MM.1S (cell line): ENCODE results near the gene QSOX1.

Source experiments
- DNase-seq: peaks from one replicate; pipeline ENCODE4 v3.0.0-alpha.2; 2015
- H2AFZ ChIP-seq: fragments of 300-600 bp; sonication (generic); 2 replicates; pipeline ENCODE4 v1.6.0; 2016; ENCODE audit warnings: antibody characterized with exemption, low read length
- H3F3A ChIP-seq: fragments of 300-600 bp; sonication (generic); 2 replicates; pipeline ENCODE4 v1.6.1; 2016; ENCODE audit warnings: mild to moderate bottlenecking, antibody characterized with exemption, low read length, moderate library complexity, mixed read lengths; ENCODE audit not compliant: insufficient read depth
- H3K27ac ChIP-seq: fragments of 300-600 bp; sonication (generic); 2 replicates; pipeline ENCODE4 v1.5.1; 2016; ENCODE audit warnings: mild to moderate bottlenecking, low read length
- H3K27me3 ChIP-seq: fragments of 300-600 bp; sonication (generic); replicated peaks from 2 replicates; pipeline ENCODE4 v1.6.0; 2016; ENCODE audit warnings: low read length; ENCODE audit not compliant: insufficient read depth
- H3K36me3 ChIP-seq: fragments of 300-600 bp; sonication (generic); replicated peaks from 2 replicates; pipeline ENCODE4 v1.6.1; 2016; ENCODE audit warnings: mild to moderate bottlenecking, low read length, mixed read lengths; ENCODE audit not compliant: insufficient read depth
- H3K4me1 ChIP-seq: fragments of 300-600 bp; sonication (generic); 2 replicates; pipeline ENCODE4 v1.6.1; 2016; ENCODE audit warnings: low read length, mixed read lengths
- H3K4me2 ChIP-seq: fragments of 300-600 bp; sonication (generic); 2 replicates; pipeline ENCODE4 v1.6.0; 2016; ENCODE audit warnings: low read depth, low read length
- H3K4me3 ChIP-seq: fragments of 300-600 bp; sonication (generic); 2 replicates; pipeline ENCODE4 v1.5.1; 2016; ENCODE audit warnings: low read length, mixed read lengths
- H3K79me2 ChIP-seq: fragments of 300-600 bp; sonication (generic); 2 replicates; pipeline ENCODE4 v1.6.1; 2016; ENCODE audit warnings: mixed run types, low read length, mixed read lengths
- H3K9ac ChIP-seq: fragments of 300-600 bp; sonication (generic); 2 replicates; pipeline ENCODE4 v1.6.1; 2016; ENCODE audit warnings: low read length, mixed read lengths
- H3K9me2 ChIP-seq: fragments of 300-600 bp; sonication (generic); replicated peaks from 2 replicates; pipeline ENCODE4 v1.6.1; 2016; ENCODE audit warnings: mild to moderate bottlenecking, low read length, mixed read lengths; ENCODE audit not compliant: insufficient read depth
- H3K9me3 ChIP-seq: fragments of 300-600 bp; sonication (generic); replicated peaks from 2 replicates; pipeline ENCODE4 v1.6.1; 2016; ENCODE audit warnings: mild to moderate bottlenecking, low read length, mixed read lengths; ENCODE audit not compliant: insufficient read depth
- H4K20me1 ChIP-seq: fragments of 300-600 bp; sonication (generic); 2 replicates; pipeline ENCODE4 v1.6.1; 2016; ENCODE audit warnings: mild to moderate bottlenecking, low read length, moderate library complexity, mixed read lengths; ENCODE audit not compliant: insufficient read depth
- EZH2 ChIP-seq: fragments of 300-600 bp; sonication (generic); optimal IDR thresholded peaks from 2 replicates; pipeline ENCODE3; 2017; ENCODE audit warnings: low read depth, mild to moderate bottlenecking, antibody characterized with exemption, low read length, mixed read lengths
- EZH2phosphoT487 ChIP-seq: fragments of 300-600 bp; sonication (generic); IDR thresholded peaks from 2 replicates; pipeline ENCODE4 v1.6.1; 2018; ENCODE audit warnings: antibody characterized with exemption, low read length
- TF ChIP-seq, protein P1 (sequence below): fragments of 300-600 bp; sonication (generic); IDR thresholded peaks from 2 replicates; pipeline ENCODE4 v1.5.1; 2016; ENCODE audit warnings: antibody characterized with exemption, low read length, mixed read lengths

Gene QSOX1

DNA sequence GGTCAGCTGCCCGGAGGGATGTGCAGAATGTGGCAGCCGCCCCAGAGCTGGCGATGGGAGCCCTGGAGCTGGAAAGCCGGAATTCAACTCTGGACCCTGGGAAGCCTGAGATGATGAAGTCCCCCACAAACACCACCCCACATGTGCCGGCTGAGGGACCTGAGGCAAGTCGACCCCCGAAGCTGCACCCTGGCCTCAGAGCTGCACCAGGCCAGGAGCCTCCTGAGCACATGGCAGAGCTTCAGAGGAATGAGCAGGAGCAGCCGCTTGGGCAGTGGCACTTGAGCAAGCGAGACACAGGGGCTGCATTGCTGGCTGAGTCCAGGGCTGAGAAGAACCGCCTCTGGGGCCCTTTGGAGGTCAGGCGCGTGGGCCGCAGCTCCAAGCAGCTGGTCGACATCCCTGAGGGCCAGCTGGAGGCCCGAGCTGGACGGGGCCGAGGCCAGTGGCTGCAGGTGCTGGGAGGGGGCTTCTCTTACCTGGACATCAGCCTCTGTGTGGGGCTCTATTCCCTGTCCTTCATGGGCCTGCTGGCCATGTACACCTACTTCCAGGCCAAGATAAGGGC is 41.9 kb downstream of the QSOX1 start:
- H3F3A ChIP-seq: no peaks in the 10 kb centered on the region
- no peak overlapping the region for H3K9ac ChIP-seq
- H3K4me3 ChIP-seq: no peak overlapping the region
- no peak overlapping the region for H3K4me2 ChIP-seq
- no peaks in the 10 kb centered on the region for H3K36me3 ChIP-seq
- no peak overlapping the region for H3K27ac ChIP-seq
- H2AFZ ChIP-seq: no peak overlapping the region
- TF ChIP-seq EZH2phosphoT487 (no peak), EZH2 (no peak)
- TF ChIP-seq, protein P1, sequence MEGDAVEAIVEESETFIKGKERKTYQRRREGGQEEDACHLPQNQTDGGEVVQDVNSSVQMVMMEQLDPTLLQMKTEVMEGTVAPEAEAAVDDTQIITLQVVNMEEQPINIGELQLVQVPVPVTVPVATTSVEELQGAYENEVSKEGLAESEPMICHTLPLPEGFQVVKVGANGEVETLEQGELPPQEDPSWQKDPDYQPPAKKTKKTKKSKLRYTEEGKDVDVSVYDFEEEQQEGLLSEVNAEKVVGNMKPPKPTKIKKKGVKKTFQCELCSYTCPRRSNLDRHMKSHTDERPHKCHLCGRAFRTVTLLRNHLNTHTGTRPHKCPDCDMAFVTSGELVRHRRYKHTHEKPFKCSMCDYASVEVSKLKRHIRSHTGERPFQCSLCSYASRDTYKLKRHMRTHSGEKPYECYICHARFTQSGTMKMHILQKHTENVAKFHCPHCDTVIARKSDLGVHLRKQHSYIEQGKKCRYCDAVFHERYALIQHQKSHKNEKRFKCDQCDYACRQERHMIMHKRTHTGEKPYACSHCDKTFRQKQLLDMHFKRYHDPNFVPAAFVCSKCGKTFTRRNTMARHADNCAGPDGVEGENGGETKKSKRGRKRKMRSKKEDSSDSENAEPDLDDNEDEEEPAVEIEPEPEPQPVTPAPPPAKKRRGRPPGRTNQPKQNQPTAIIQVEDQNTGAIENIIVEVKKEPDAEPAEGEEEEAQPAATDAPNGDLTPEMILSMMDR: no peak
- H3K9me2 ChIP-seq: no peaks in the 10 kb centered on the region
- H3K79me2 ChIP-seq: no peaks in the 10 kb centered on the region
- H3K27me3 ChIP-seq: no peaks in the 10 kb centered on the region
- no peaks in the 10 kb centered on the region for H4K20me1 ChIP-seq
- H3K4me1 ChIP-seq: no peaks in the 10 kb centered on the region
- DNase-seq: no peak
- no peaks in the 10 kb centered on the region for H3K9me3 ChIP-seq

GRCh38 chr1:180197231-180197630 is 42.6 kb downstream of the QSOX1 start:
- TF ChIP-seq EZH2: no peak
- TF ChIP-seq EZH2phosphoT487: no peak
- TF ChIP-seq, protein P1: no peak
- Histone ChIP-seq H3K9ac (no peak overlapping the region), H2AFZ (no peak overlapping the region), H3K79me2 (no peaks in the 10 kb centered on the region), H3K9me2 (no peaks in the 10 kb centered on the region), H4K20me1 (no peaks in the 10 kb centered on the region), H3K36me3 (no peaks in the 10 kb centered on the region), H3K4me2 (no peak overlapping the region), H3K4me3 (no peak overlapping the region), H3K9me3 (no peaks in the 10 kb centered on the region), H3K4me1 (no peaks in the 10 kb centered on the region), H3K27me3 (no peaks in the 10 kb centered on the region), H3F3A (no peaks in the 10 kb centered on the region), H3K27ac (no peak overlapping the region)
- no peak for DNase-seq

DNA sequence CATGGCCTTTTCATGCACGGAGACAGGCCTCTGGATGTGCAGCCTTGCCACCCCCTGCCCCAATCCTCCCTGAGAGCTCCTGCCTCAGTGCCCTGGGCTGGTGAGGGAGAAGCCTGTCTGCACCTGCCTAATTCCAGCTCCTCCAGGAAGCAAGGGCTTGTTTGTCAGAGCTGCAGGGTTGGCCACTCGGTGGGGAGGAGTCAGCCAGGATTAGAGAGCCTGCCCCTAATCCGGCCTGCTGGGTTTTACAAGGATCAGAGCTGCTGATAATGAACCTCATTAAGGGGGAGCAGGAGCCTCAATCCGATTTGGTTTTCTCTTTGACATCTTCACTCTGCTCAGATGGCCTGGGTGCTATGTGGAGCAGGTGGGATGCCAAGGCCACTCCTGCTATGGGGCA is 43.5 kb downstream of the QSOX1 start:
- no peaks in the 10 kb centered on the region for H4K20me1 ChIP-seq

More for the DNA sequence above, 43.5 kb downstream of the QSOX1 start:
- H3K27ac ChIP-seq: no peak overlapping the region
- no peaks in the 10 kb centered on the region for H3K4me1 ChIP-seq
- H3K9me2 ChIP-seq: no peaks in the 10 kb centered on the region
- no peak overlapping the region for H3K9ac ChIP-seq
- no peaks in the 10 kb centered on the region for H3F3A ChIP-seq
- no peaks in the 10 kb centered on the region for H3K79me2 ChIP-seq
- H2AFZ ChIP-seq: no peak overlapping the region
- no peaks in the 10 kb centered on the region for H3K9me3 ChIP-seq
- H3K4me2 ChIP-seq: no peak overlapping the region
- no peak for DNase-seq
- H3K4me3 ChIP-seq: no peak overlapping the region
- H3K36me3 ChIP-seq: no peaks in the 10 kb centered on the region
- H3K27me3 ChIP-seq: no peaks in the 10 kb centered on the region
- TF ChIP-seq EZH2phosphoT487: no peak
- no peak for TF ChIP-seq EZH2
- TF ChIP-seq, protein P1: no peak
